ENCODE data around the gene BLOC1S3.

- TF ChIP-seq CTCF (IDR thresholded peaks at IDR 0.05; ENCODE audit: low read depth, low read length) (no peak), EZH2phosphoT487 (IDR thresholded peaks at IDR 0.05; ENCODE audit: low read depth) (no peak)
Observed at GRCh38 chr19:45153339-45154063, 25.1 kb upstream of the BLOC1S3 start.

All from OCI-LY3 (cell line).